Measurements from ENCODE around the gene SCGN. TPM values are rescaled to one million over a fixed set of nuclear protein-coding genes. Genes with fewer than 3 reads are reported as not detected.
A peak's percentile ranks its signal among the peaks of the same experiment; 100 is the strongest.

SCGN gene
- total and polyA plus RNA-seq, 2 of the 13 experiments (the other 11 are each of a cell fraction or from before 2014, with no cell fraction given) = 2.9 to 29.0 TPM

- no peak for TF ChIP-seq ZBTB40 (IDR thresholded peaks at IDR 0.05)
- peak; percentile 92; the same call in 1 of the 2 replicates for TF ChIP-seq ZBTB40 (CRISPR knock-in tag; IDR thresholded peaks at IDR 0.05)
- no peak for TF ChIP-seq NFE2 (CRISPR knock-in tag; IDR thresholded peaks at IDR 0.05)
- TF ChIP-seq ZFX (CRISPR knock-in tag; IDR thresholded peaks at IDR 0.05; ENCODE audit: low read depth) = no peak
- TF ChIP-seq AHR (CRISPR knock-in tag; IDR thresholded peaks at IDR 0.05) = peak; percentile 97; the same call in 1 of the 2 replicates
- TF ChIP-seq RARA (CRISPR knock-in tag; IDR thresholded peaks at IDR 0.05) = peak; percentile 79
- peak; percentile 98 for TF ChIP-seq EHMT2 (IDR thresholded peaks at IDR 0.05; ENCODE audit: borderline replicate concordance, low read depth, low read length)
- TF ChIP-seq, protein P1, sequence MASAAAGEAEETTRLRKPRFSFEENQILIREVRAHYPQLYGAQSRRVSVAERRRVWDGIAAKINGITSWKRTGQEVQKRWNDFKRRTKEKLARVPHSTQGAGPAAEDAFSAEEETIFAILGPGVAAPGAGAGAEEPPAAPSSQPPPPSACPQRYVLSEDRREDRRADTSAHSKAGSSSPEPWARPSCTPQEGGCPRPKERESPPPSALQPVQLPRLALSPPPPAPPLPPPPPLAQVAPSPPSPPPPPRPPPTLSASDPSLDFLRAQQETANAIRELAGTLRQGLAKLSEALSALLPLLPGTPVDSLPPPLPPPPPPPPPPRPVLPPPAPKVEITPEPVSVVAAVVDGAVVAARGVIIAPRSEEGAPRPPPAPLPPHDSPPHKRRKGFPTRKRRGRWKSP (CRISPR knock-in tag; IDR thresholded peaks at IDR 0.05) = peak; percentile 94
- TF ChIP-seq ZSCAN25 (CRISPR knock-in tag; IDR thresholded peaks at IDR 0.05) = peak; percentile 79; the same call in 1 of the 2 replicates
- peak; percentile 97; the same call in 1 of the 2 replicates for TF ChIP-seq ZFP41 (CRISPR knock-in tag; IDR thresholded peaks at IDR 0.05; ENCODE audit: borderline replicate concordance)
- no peak for TF ChIP-seq PREB (CRISPR knock-in tag; IDR thresholded peaks at IDR 0.05)
Measured at GRCh38 chr6:25652007-25652515, at the start of gene SCGN (continued).
